ENCODE data around the gene PTPN2. TPM values are rescaled to one million over a fixed set of nuclear protein-coding genes. Genes with fewer than 3 reads are reported as not detected.

Gene PTPN2
- total and polyA plus RNA-seq, 2 of the 4 experiments (the other 2 are of a cell fraction): 13.2 to 30.6 TPM

DNA sequence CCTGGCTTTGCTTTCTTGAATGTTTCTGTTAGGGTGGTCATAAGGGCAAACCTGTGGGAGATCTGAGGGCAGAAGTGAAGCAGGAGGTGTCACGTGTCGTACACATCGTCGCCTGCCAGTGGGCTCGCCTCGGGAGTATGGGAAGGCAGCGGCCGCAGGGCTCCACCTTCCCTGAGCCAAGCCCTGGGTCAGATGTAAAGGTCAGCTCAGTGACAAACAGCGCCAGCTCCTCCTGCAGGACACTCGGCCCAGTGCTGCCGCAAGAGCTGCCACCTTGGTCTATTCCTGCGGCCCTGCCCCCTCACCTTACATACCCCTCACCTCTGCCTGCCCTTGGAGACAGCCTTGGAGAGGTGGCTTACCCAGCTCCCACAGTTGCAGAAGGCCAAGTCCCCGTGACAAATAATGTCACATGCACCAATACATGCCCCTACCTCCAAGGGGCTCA, 117.0 kb downstream of the PTPN2 start:
- no peak overlapping the region for H3K4me3 ChIP-seq (ENCODE audit: insufficient read depth, low read depth, low read length)
- no peaks in the 10 kb centered on the region for H4K20me1 ChIP-seq (ENCODE audit: insufficient read depth, low read length)
- no peak overlapping the region for H2AK5ac ChIP-seq (ENCODE audit: low read depth, low read length)
- 37% methylated on average over 6 of the region's 13 CpGs; no CpG with 5 or more reads in 1 of the 2 experiments for WGBS, 2 experiments (ENCODE audit: extremely low coverage in 2 of 2, insufficient read length in 1 of 2)
- H2AK9ac ChIP-seq (replicated peaks; ENCODE audit: low read depth, low read length, poor library complexity): no peak overlapping the region
- intact Hi-C loops (cut with micrococcal nuclease) (no loop called here), dilution Hi-C loops (cut with HindIII; ENCODE audit: low sequenced_read_pairs, unreplicated experiment) (no loop called here), in situ Hi-C loops (cut with MboI; ENCODE audit: low sequenced_read_pairs) (loop anchor here (25.0 kb wide), 1 partner anchor 870 kb away; no protein-coding TSS in a partner anchor)
- peaks cover 3% of the 10 kb centered on the region; the same call in 1 of the 2 replicates for H3K4me1 ChIP-seq (ENCODE audit: control insufficient read depth, insufficient read depth, low read length)
- H3K36me3 ChIP-seq (ENCODE audit: control insufficient read depth, insufficient read depth, low read length): no peaks in the 10 kb centered on the region
- H4K91ac ChIP-seq (ENCODE audit: insufficient read depth, low read depth, low read length): no peak overlapping the region
- no peak overlapping the region for H2BK120ac ChIP-seq (ENCODE audit: low read depth, low read length)
- no peak overlapping the region for H3K9ac ChIP-seq (ENCODE audit: low read depth, low read length)
- H3K56ac ChIP-seq (ENCODE audit: extremely low read depth, insufficient read depth, low read length): no peak overlapping the region
- no peak for ATAC-seq (ENCODE audit: low read depth)
- no peak overlapping the region for H4K5ac ChIP-seq (ENCODE audit: low read depth, low read length)
- H3K4ac ChIP-seq (ENCODE audit: low read depth, low read length): no peak overlapping the region
- TF ChIP-seq CHD1 (IDR thresholded peaks at IDR 0.05; ENCODE audit: low read depth, low read length) (no peak), NFE2L2 (IDR thresholded peaks at IDR 0.05; ENCODE audit: low read depth, low read length) (no peak), SMC3 (IDR thresholded peaks at IDR 0.05; ENCODE audit: low read depth, low read length) (no peak), FOS (IDR thresholded peaks at IDR 0.05; ENCODE audit: low read depth, low read length) (no peak), MAZ (IDR thresholded peaks at IDR 0.05; ENCODE audit: borderline replicate concordance, low read depth, low read length) (no peak), POLR2A (IDR thresholded peaks at IDR 0.05; ENCODE audit: low read depth, low read length) (no peak), MAFK (IDR thresholded peaks at IDR 0.05; ENCODE audit: low read depth, low read length) (no peak), MXI1 (IDR thresholded peaks at IDR 0.05; ENCODE audit: borderline replicate concordance, low read depth, low read length) (no peak), CEBPB (IDR thresholded peaks at IDR 0.05; ENCODE audit: low read depth, low read length) (no peak), BHLHE40 (IDR thresholded peaks at IDR 0.05; ENCODE audit: low read depth, low read length) (no peak), RAD21 (IDR thresholded peaks at IDR 0.05; ENCODE audit: low read length) (no peak), RCOR1 (IDR thresholded peaks at IDR 0.05; ENCODE audit: insufficient replicate concordance, low read length) (no peak), RFX5 (IDR thresholded peaks at IDR 0.05; ENCODE audit: low read depth, low read length) (no peak)
- TF ChIP-seq, protein P1, sequence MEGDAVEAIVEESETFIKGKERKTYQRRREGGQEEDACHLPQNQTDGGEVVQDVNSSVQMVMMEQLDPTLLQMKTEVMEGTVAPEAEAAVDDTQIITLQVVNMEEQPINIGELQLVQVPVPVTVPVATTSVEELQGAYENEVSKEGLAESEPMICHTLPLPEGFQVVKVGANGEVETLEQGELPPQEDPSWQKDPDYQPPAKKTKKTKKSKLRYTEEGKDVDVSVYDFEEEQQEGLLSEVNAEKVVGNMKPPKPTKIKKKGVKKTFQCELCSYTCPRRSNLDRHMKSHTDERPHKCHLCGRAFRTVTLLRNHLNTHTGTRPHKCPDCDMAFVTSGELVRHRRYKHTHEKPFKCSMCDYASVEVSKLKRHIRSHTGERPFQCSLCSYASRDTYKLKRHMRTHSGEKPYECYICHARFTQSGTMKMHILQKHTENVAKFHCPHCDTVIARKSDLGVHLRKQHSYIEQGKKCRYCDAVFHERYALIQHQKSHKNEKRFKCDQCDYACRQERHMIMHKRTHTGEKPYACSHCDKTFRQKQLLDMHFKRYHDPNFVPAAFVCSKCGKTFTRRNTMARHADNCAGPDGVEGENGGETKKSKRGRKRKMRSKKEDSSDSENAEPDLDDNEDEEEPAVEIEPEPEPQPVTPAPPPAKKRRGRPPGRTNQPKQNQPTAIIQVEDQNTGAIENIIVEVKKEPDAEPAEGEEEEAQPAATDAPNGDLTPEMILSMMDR (conservative IDR thresholded peaks at IDR 0.05; ENCODE audit: low read depth, low read length): no peak
- TF ChIP-seq, protein P2, sequence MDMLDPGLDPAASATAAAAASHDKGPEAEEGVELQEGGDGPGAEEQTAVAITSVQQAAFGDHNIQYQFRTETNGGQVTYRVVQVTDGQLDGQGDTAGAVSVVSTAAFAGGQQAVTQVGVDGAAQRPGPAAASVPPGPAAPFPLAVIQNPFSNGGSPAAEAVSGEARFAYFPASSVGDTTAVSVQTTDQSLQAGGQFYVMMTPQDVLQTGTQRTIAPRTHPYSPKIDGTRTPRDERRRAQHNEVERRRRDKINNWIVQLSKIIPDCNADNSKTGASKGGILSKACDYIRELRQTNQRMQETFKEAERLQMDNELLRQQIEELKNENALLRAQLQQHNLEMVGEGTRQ (IDR thresholded peaks at IDR 0.05; ENCODE audit: low read depth, low read length): no peak
- TF ChIP-seq, protein P3, sequence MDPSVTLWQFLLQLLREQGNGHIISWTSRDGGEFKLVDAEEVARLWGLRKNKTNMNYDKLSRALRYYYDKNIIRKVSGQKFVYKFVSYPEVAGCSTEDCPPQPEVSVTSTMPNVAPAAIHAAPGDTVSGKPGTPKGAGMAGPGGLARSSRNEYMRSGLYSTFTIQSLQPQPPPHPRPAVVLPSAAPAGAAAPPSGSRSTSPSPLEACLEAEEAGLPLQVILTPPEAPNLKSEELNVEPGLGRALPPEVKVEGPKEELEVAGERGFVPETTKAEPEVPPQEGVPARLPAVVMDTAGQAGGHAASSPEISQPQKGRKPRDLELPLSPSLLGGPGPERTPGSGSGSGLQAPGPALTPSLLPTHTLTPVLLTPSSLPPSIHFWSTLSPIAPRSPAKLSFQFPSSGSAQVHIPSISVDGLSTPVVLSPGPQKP (IDR thresholded peaks at IDR 0.05; ENCODE audit: borderline replicate concordance, low read depth, low read length): no peak
- no peak overlapping the region for H2BK15ac ChIP-seq (ENCODE audit: low read depth, low read length)
- no peak overlapping the region for H2BK20ac ChIP-seq (ENCODE audit: low read depth, low read length)
- H3K23ac ChIP-seq (ENCODE audit: low read depth, low read length): no peak overlapping the region
- no peak overlapping the region for H3K18ac ChIP-seq (ENCODE audit: low read depth, low read length)
- no peak overlapping the region for H3K14ac ChIP-seq (replicated peaks; ENCODE audit: low read depth, low read length)
- no TSS peak for BruUV-seq (replicated peaks)
- H3K9me1 ChIP-seq (ENCODE audit: insufficient read depth, low read length): no peaks in the 10 kb centered on the region
- ChIA-PET POLR2A (ENCODE audit: unreplicated experiment) (no interaction called here), CTCF (no interaction called here)
- no peak overlapping the region for H3K27ac ChIP-seq (ENCODE audit: insufficient read depth, low read length)
- H3K9me3 ChIP-seq (ENCODE audit: control insufficient read depth, insufficient read depth, low read length): no peaks in the 10 kb centered on the region
- peak overlapping the region; percentile 72 for H2AFZ ChIP-seq (replicated peaks; ENCODE audit: low read length, poor library complexity)
- H2BK5ac ChIP-seq (ENCODE audit: low read depth, low read length, poor library complexity, severe bottlenecking): no peak overlapping the region
- DNase-seq: no peak
- H3K79me1 ChIP-seq (ENCODE audit: low read depth in 1 of 2, low read length in 2 of 2): no peaks in the 10 kb centered on the region
- H4K8ac ChIP-seq (ENCODE audit: low read depth in 2 of 2, low read length in 2 of 2): no peak overlapping the region
- H3K27me3 ChIP-seq (ENCODE audit: control insufficient read depth, insufficient read depth, low read length): no peaks in the 10 kb centered on the region; the same call in 1 of the 2 replicates
- H3K4me2 ChIP-seq (ENCODE audit: low read depth, low read length): no peak overlapping the region
